H1 (cell line): Measurements from ENCODE around the gene SAP30.

Source experiments
- MAX ChIP-seq: IDR thresholded peaks from 2 replicates; pipeline ENCODE4 v1.6.1; 2012; ENCODE audit warnings: inconsistent platforms
- POLR2A ChIP-seq, 2 experiments: IDR thresholded peaks; 1 replicate in 1 of 2; 2 replicates in 1 of 2; pipeline ENCODE4 v1.6.1; 2011; ENCODE audit warnings: low read depth in 2 of 2, low read length in 2 of 2, mild to moderate bottlenecking in 2 of 2; ENCODE audit errors: control extremely low read depth in 1 of 2
- RFX5 ChIP-seq: IDR thresholded peaks from 2 replicates; pipeline ENCODE4 v1.6.1; 2011; ENCODE audit warnings: low read depth, low read length, improper control_type of control experiment, borderline replicate concordance
- TAF1 ChIP-seq: IDR thresholded peaks from 2 replicates; pipeline ENCODE4 v1.6.1; 2011; ENCODE audit warnings: mild to moderate bottlenecking, low read depth, low read length

- TF ChIP-seq MAX (no peak), RFX5 (no peak), TAF1 (no peak), POLR2A (IDR thresholded peaks at IDR 0.05; ENCODE audit: control extremely low read depth in 1 of 2, low read depth in 2 of 2, low read length in 2 of 2) (no peak)
Observed at GRCh38 chr4:173332021-173332487, 38.7 kb upstream of the SAP30 start.
